ENCODE data around the gene MESP2.

The MESP2 gene

DNA sequence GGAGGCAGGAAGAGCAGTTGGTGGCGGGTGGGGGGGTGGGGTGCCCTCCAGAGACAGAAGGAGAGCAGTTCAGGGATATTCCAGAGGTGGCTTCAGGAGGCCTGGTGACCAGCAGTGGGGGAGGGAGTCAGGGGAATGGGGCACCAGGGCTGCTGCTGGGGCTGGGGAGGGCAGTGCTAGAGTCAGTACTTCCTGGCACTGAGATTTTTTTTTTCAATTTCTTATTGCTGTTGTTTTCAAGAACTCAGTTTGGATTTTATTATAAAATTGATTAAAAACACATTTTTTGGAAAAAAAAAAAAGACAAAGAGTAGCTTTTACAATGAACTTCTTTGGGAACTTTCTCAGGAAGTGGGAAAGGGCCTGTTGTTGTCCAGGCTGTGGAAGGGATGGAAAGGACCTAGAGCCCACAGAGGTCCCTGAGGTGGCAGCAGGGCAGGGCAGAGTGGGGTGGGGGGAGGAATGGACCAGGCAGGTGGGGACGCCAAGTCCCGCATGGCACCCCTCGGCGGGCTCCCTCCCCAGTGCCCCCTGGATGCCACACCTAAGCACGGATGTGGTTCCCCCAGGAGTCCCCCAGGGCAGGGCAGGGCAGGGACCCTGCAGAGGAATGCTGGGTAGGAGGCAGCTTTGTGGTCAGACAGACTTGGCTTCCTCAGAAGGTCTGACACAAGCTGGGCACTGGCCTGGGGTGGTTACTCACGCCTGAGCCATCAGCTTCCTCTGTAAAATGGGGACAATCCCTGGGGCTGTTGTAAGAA is 47.0 kb downstream of the MESP2 start:
- DNase-seq, result peak in 1 of 2 donors; percentile 32
- intact Hi-C loops (cut with DNase I; ENCODE audit: low total_unique reads), result no loop called here
- TF ChIP-seq CTCF (IDR thresholded peaks at IDR 0.05), result no peak
- Histone ChIP-seq H3K36me3 (no peaks in the 10 kb centered on the region), H3K4me3 (no peak overlapping the region), H3K27ac (no peak overlapping the region), H3K9me3 (no peaks in the 10 kb centered on the region), H3K4me1 (peaks cover 0 to 16% (median 6%) of the 10 kb centered on the region in 4 donors), H3K27me3 (peaks cover 0 to 5% of the 10 kb centered on the region in 2 donors)

GRCh38 chr15:89823836-89824606 is 47.9 kb downstream of the MESP2 start:
- H3K4me3 ChIP-seq, result no peak overlapping the region
- no peaks in the 10 kb centered on the region for H3K36me3 ChIP-seq
- DNase-seq, result no peak
- peaks cover 0 to 3% of the 10 kb centered on the region in 2 donors for H3K27me3 ChIP-seq
- H3K27ac ChIP-seq, result no peak overlapping the region
- H3K9me3 ChIP-seq, result no peaks in the 10 kb centered on the region
- intact Hi-C loops (cut with DNase I; ENCODE audit: low total_unique reads), result no loop called here
- H3K4me1 ChIP-seq, result peaks cover 0 to 25% (median 15%) of the 10 kb centered on the region in 4 donors
- TF ChIP-seq CTCF (IDR thresholded peaks at IDR 0.05), result no peak

GRCh38 chr15:89824607-89824867 is 48.4 kb downstream of the MESP2 start:
- no peak for DNase-seq
- no peak overlapping the region for H3K4me3 ChIP-seq
- H3K4me1 ChIP-seq, result peaks cover 0 to 29% (median 19%) of the 10 kb centered on the region in 4 donors
- intact Hi-C loops (cut with DNase I; ENCODE audit: low total_unique reads), result no loop called here
- TF ChIP-seq CTCF (IDR thresholded peaks at IDR 0.05), result no peak
- H3K9me3 ChIP-seq, result no peaks in the 10 kb centered on the region
- no peak overlapping the region for H3K27ac ChIP-seq
- no peaks in the 10 kb centered on the region for H3K36me3 ChIP-seq
- peaks cover 0 to 3% of the 10 kb centered on the region in 2 donors for H3K27me3 ChIP-seq

DNA sequence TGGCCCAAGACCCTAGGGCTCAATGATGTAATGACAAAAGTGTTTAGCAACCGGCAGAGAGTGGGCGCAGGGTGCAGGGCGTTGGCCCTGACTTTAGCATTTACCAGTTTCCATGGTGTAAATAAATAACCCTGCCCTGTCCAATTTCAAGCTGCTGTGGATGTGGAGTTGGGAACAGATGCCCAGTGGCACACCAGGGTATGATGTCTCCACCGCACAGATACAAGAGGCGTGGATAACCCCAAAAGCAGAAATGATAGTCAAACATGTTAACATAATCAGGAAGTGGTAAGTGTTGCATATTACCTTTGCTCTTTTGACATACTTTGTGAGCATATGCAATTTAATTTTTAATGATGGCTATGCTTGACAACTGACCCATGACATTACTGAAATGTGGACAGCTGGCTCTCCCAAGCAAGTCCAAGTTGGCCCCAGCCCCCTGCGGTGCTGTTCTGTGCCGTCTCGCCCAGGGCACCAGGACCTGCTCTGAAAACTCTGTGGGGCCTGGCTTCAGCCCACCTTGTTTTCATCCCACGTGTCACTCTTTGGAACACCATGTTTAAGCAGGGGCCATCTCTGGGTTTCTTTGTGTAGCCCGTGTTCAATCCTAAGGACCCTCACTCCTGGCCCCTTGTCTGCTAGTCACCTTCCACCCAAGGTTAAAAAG is 49.3 kb downstream of the MESP2 start:
- intact Hi-C loops (cut with DNase I; ENCODE audit: low total_unique reads), result no loop called here
- no peak for TF ChIP-seq CTCF (IDR thresholded peaks at IDR 0.05)
- Histone ChIP-seq H3K4me3 (no peak overlapping the region), H3K27ac (no peak overlapping the region), H3K36me3 (no peaks in the 10 kb centered on the region), H3K27me3 (peaks cover 0 to 3% of the 10 kb centered on the region in 2 donors), H3K4me1 (peaks cover 0 to 29% (median 19%) of the 10 kb centered on the region in 4 donors), H3K9me3 (no peaks in the 10 kb centered on the region)
- DNase-seq, result no peak

- DNase-seq, result no peak
- Histone ChIP-seq H3K4me1 (peaks cover 0 to 29% (median 19%) of the 10 kb centered on the region in 4 donors), H3K9me3 (no peaks in the 10 kb centered on the region), H3K36me3 (peaks cover 0 to under 1% (median 0%) of the 10 kb centered on the region in 3 donors), H3K27me3 (peaks cover 0 to 2% of the 10 kb centered on the region in 2 donors), H3K27ac (no peak overlapping the region), H3K4me3 (no peak overlapping the region)
- TF ChIP-seq CTCF (IDR thresholded peaks at IDR 0.05), result no peak
- intact Hi-C loops (cut with DNase I; ENCODE audit: low total_unique reads), result no loop called here
Observed at GRCh38 chr15:89826671-89827655, 50.8 kb downstream of the MESP2 start.

All from tibial artery (tissue), 4 donors.